Neural progenitor cell (in vitro differentiated cells): ENCODE measurements around the gene CDK4. TPM values are rescaled to one million over a fixed set of nuclear protein-coding genes. Genes with fewer than 3 reads are reported as not detected.

ENCODE experiments used
- DNase-seq: peaks from one replicate; pipeline ENCODE4 v3.0.0-alpha.2; 2016; ENCODE audit warnings: low spot score
- H2AFZ ChIP-seq: fragments of 200-600 bp; sonication (generic); replicated peaks from 2 replicates; pipeline ENCODE4 v1.6.1; 2016; ENCODE audit warnings: antibody characterized with exemption
- H3F3A ChIP-seq: fragments of 200-600 bp; sonication (generic); 2 replicates; pipeline ENCODE4 v1.6.1; 2016; ENCODE audit warnings: antibody characterized with exemption, low read depth
- H3K27ac ChIP-seq: fragments of 200-600 bp; sonication (generic); 2 replicates; pipeline ENCODE4 v1.5.1; 2016; ENCODE audit warnings: mild to moderate bottlenecking
- H3K27me3 ChIP-seq: fragments of 200-600 bp; sonication (generic); 2 replicates; pipeline ENCODE4 v1.6.1; 2016; ENCODE audit warnings: mild to moderate bottlenecking, moderate library complexity
- H3K36me3 ChIP-seq: fragments of 200-600 bp; sonication (generic); 2 replicates; pipeline ENCODE4 v1.5.1; 2016
- H3K4me1 ChIP-seq: fragments of 200-600 bp; sonication (generic); 2 replicates; pipeline ENCODE4 v1.6.1; 2016; ENCODE audit warnings: mixed run types
- H3K4me2 ChIP-seq: fragments of 200-600 bp; sonication (generic); 2 replicates; pipeline ENCODE4 v1.6.1; 2016
- H3K4me3 ChIP-seq: fragments of 200-600 bp; sonication (generic); 2 replicates; pipeline ENCODE4 v1.5.1; 2016
- H3K79me2 ChIP-seq: fragments of 200-600 bp; sonication (generic); 2 replicates; pipeline ENCODE4 v1.6.1; 2016; ENCODE audit warnings: low read depth
- H3K9ac ChIP-seq: fragments of 200-600 bp; sonication (generic); 2 replicates; pipeline ENCODE4 v1.6.1; 2016
- H3K9me3 ChIP-seq: fragments of 200-600 bp; sonication (generic); 2 replicates; pipeline ENCODE4 v1.5.1; 2016; ENCODE audit warnings: low read depth
- H4K20me1 ChIP-seq: fragments of 200-600 bp; sonication (generic); 2 replicates; pipeline ENCODE4 v1.6.1; 2016; ENCODE audit warnings: low read depth
- H3K27ac Mint-ChIP-seq: 3 replicates; pipeline ENCODE4 v1.8.0; 2021; ENCODE audit warnings: mixed read lengths
- H3K27me3 Mint-ChIP-seq: 2 replicates; pipeline ENCODE4 v1.8.0; 2022; ENCODE audit warnings: low read depth, mild to moderate bottlenecking, inconsistent platforms, moderate library complexity, mixed read lengths; ENCODE audit not compliant: insufficient read depth
- H3K36me3 Mint-ChIP-seq: 3 replicates; pipeline ENCODE4 v1.8.0; 2021; ENCODE audit warnings: mixed read lengths
- H3K4me1 Mint-ChIP-seq: 3 replicates; pipeline ENCODE4 v1.8.0; 2021; ENCODE audit warnings: mixed read lengths
- H3K4me3 Mint-ChIP-seq: 3 replicates; pipeline ENCODE4 v1.8.0; 2021; ENCODE audit warnings: mild to moderate bottlenecking, moderate library complexity, mixed read lengths
- H3K9me3 Mint-ChIP-seq: 3 replicates; pipeline ENCODE4 v1.8.0; 2020; ENCODE audit warnings: mixed read lengths
- EZH2 ChIP-seq: fragments of 200-600 bp; sonication (generic); IDR thresholded peaks from 2 replicates; pipeline ENCODE4 v1.6.1; 2017; ENCODE audit warnings: antibody characterized with exemption, mild to moderate bottlenecking, moderate library complexity
- EZH2phosphoT487 ChIP-seq: fragments of 200-600 bp; sonication (generic); IDR thresholded peaks from 2 replicates; pipeline ENCODE4 v1.6.1; 2017; ENCODE audit warnings: antibody characterized with exemption
- total RNA-seq: library from RNA; depleted of rRNA; stranded (reverse); fragments of >200 nt; gene quantifications from 2 replicates; pipeline ENCODE4 v1.2.3, GENCODE V29; 2015; ENCODE audit warnings: low replicate concordance
- TF ChIP-seq, protein P1 (sequence below): fragments of 200-600 bp; sonication (generic); IDR thresholded peaks from 2 replicates; pipeline ENCODE4 v1.5.1; 2017; ENCODE audit warnings: antibody characterized with exemption, mild to moderate bottlenecking

Gene CDK4
- total RNA-seq, 1 donor from 2014 or later: 169 TPM

GRCh38 chr12:57759360-57759980 lies 7.4 kb upstream of the CDK4 start:
- H3K36me3 ChIP-seq: no peaks in the 10 kb centered on the region
- H3K4me1 ChIP-seq: peaks cover 9% of the 10 kb centered on the region
- no peaks in the 10 kb centered on the region for H3K9me3 ChIP-seq
- H3K36me3 Mint-ChIP-seq: peaks cover 14% of the 10 kb centered on the region
- peaks cover 17% of the 10 kb centered on the region for H3K4me1 Mint-ChIP-seq
- DNase-seq: no peak
- H4K20me1 ChIP-seq: peaks cover 67% of the 10 kb centered on the region
- H3K27me3 ChIP-seq: peaks cover 54% of the 10 kb centered on the region
- peak overlapping the region; percentile 20 for H3K4me3 Mint-ChIP-seq
- H3K9ac ChIP-seq: no peak overlapping the region
- H2AFZ ChIP-seq: no peak overlapping the region
- H3F3A ChIP-seq: peaks cover 22% of the 10 kb centered on the region
- no peak overlapping the region for H3K27ac Mint-ChIP-seq
- H3K27me3 Mint-ChIP-seq: peaks cover 41% of the 10 kb centered on the region
- H3K27ac ChIP-seq: no peak overlapping the region
- TF ChIP-seq, protein P1, sequence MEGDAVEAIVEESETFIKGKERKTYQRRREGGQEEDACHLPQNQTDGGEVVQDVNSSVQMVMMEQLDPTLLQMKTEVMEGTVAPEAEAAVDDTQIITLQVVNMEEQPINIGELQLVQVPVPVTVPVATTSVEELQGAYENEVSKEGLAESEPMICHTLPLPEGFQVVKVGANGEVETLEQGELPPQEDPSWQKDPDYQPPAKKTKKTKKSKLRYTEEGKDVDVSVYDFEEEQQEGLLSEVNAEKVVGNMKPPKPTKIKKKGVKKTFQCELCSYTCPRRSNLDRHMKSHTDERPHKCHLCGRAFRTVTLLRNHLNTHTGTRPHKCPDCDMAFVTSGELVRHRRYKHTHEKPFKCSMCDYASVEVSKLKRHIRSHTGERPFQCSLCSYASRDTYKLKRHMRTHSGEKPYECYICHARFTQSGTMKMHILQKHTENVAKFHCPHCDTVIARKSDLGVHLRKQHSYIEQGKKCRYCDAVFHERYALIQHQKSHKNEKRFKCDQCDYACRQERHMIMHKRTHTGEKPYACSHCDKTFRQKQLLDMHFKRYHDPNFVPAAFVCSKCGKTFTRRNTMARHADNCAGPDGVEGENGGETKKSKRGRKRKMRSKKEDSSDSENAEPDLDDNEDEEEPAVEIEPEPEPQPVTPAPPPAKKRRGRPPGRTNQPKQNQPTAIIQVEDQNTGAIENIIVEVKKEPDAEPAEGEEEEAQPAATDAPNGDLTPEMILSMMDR: peak; percentile 55
- no peak for TF ChIP-seq EZH2phosphoT487
- H3K4me2 ChIP-seq: no peak overlapping the region
- no peak overlapping the region for H3K4me3 ChIP-seq
- H3K9me3 Mint-ChIP-seq: peaks cover 4% of the 10 kb centered on the region
- no peaks in the 10 kb centered on the region for H3K79me2 ChIP-seq

DNA sequence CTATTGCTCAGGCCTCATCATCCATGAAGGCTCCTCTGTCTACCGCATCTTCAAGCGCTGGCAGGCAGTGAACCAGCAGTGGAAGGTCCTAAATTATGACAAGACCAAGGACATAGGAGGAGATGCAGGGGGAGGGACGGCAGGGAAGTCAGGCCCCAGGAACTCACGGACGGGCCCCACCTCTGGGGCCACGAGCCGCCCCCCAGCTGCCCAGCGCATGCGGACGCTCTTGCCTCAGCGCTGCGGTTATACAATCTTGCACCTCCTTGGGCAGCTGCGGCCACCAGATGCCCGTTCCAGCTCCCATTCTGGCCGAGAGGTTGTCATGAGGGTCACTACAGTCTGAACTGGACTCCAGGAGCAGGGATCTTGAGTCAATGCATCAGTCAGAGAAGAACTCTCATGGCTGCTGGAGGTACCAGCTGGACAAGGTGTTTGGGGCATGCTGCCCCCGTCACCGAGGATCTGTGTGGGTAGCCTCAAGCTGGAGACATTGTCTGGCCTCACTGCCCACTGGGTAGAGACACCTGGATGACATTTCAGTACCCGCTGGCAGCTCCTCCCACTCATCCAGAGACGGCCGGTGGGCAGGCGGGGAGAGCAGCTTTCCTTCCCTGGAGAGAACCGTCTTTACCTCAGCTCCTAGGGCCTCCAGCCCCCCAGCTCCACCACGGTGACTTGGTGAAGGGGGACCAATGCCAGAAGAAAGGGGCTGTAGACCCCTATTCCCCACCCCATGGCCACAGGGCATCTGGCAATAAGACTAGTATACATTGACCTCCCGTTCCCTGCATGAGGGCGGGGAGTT lies 6.6 kb upstream of the CDK4 start:
- Mint-ChIP-seq H3K4me1 (peaks cover 21% of the 10 kb centered on the region), H3K27me3 (peaks cover 39% of the 10 kb centered on the region), H3K27ac (no peak overlapping the region), H3K4me3 (peak overlapping the region; percentile 25), H3K36me3 (peaks cover 13% of the 10 kb centered on the region), H3K9me3 (peaks cover 3% of the 10 kb centered on the region)
- H2AFZ ChIP-seq: no peak overlapping the region
- H4K20me1 ChIP-seq: peaks cover 67% of the 10 kb centered on the region
- H3F3A ChIP-seq: peaks cover 30% of the 10 kb centered on the region
- H3K27ac ChIP-seq: no peak overlapping the region
- no peaks in the 10 kb centered on the region for H3K36me3 ChIP-seq
- no peak overlapping the region for H3K9ac ChIP-seq
- H3K4me3 ChIP-seq: no peak overlapping the region
- no peak overlapping the region for H3K4me2 ChIP-seq
- DNase-seq: no peak
- peaks cover 16% of the 10 kb centered on the region for H3K4me1 ChIP-seq
- TF ChIP-seq, protein P1: no peak
- TF ChIP-seq EZH2phosphoT487 (no peak), EZH2 (no peak)
- no peaks in the 10 kb centered on the region for H3K79me2 ChIP-seq
- no peaks in the 10 kb centered on the region for H3K9me3 ChIP-seq
- H3K27me3 ChIP-seq: peaks cover 50% of the 10 kb centered on the region

DNA sequence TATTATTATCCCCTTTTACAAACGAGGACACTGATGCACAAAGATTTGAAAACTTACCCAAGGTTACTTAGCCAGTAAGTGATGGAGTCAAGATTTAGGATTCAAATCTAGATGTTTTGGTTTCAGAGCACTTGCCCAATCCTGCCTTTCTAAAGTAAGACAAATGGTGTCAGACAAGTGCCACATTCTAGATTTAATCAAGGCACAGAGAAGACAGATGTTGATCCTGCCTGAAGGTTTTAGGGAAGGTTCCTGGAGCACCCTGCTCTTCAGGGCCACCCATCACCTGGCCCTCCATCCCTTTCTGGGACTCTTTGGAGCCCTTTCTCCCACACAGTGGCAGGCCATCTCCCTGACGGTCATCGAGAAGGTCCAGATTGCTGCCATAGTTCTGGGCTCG lies 5.7 kb upstream of the CDK4 start:
- Histone ChIP-seq H3K27me3 (peaks cover 40% of the 10 kb centered on the region), H2AFZ (no peak overlapping the region), H4K20me1 (peaks cover 67% of the 10 kb centered on the region), H3K4me2 (no peak overlapping the region), H3K4me3 (no peak overlapping the region), H3K9ac (no peak overlapping the region), H3K4me1 (peaks cover 24% of the 10 kb centered on the region), H3K27ac (no peak overlapping the region), H3F3A (peaks cover 36% of the 10 kb centered on the region), H3K36me3 (no peaks in the 10 kb centered on the region), H3K79me2 (no peaks in the 10 kb centered on the region), H3K9me3 (no peaks in the 10 kb centered on the region)
- Mint-ChIP-seq H3K4me3 (peak overlapping the region; percentile 27), H3K4me1 (peaks cover 31% of the 10 kb centered on the region), H3K9me3 (peaks cover 3% of the 10 kb centered on the region), H3K36me3 (peaks cover 11% of the 10 kb centered on the region), H3K27me3 (peaks cover 35% of the 10 kb centered on the region), H3K27ac (no peak overlapping the region)
- no peak for DNase-seq
- TF ChIP-seq, protein P1: no peak
- TF ChIP-seq EZH2 (no peak), EZH2phosphoT487 (no peak)
